Heart left ventricle (tissue), 16 donors: ENCODE measurements around the gene SLC25A4. TPM values are rescaled to one million over a fixed set of nuclear protein-coding genes. Genes with fewer than 3 reads are reported as not detected.

ENCODE experiments used
- ATAC-seq, 4 donors: fragments of 200-7000 bp; cut with Tn5 transposase; one replicate each; pipeline ENCODE4 v1.9.1; 2020 to 2022; ENCODE audit warnings: moderate library complexity in 4 of 4, mild to moderate bottlenecking in 3 of 4, moderate number of reproducible peaks in 1 of 4
- DNase-seq, 5 donors: peaks; one replicate each; pipeline ENCODE4 v3.0.0-alpha.2; 2020
- H3K27ac ChIP-seq, 12 donors: fragments of 200-600 bp; sonication (generic) in 4 of 12; one replicate each; pipeline versions ENCODE4 v1.5.0 to v1.8.0; 2016 to 2022; ENCODE audit warnings: mild to moderate bottlenecking in 2 of 12
- H3K27me3 ChIP-seq, 9 donors: fragments of 200-600 bp; sonication (generic) in 2 of 9; one replicate each; pipeline versions ENCODE4 v1.5.1 to v1.8.0; 2016 to 2022; ENCODE audit warnings: mild to moderate bottlenecking in 3 of 9
- H3K36me3 ChIP-seq, 9 donors: fragments of 200-600 bp; sonication (generic) in 2 of 9; one replicate each; pipeline versions ENCODE4 v1.5.0 to v1.8.0; 2018 to 2022; ENCODE audit warnings: mild to moderate bottlenecking in 2 of 9
- H3K4me1 ChIP-seq, 12 donors: fragments of 200-600 bp; sonication (generic) in 4 of 12; one replicate each; pipeline versions ENCODE4 v1.5.0 to v1.8.0; 2016 to 2022; ENCODE audit warnings: mild to moderate bottlenecking in 3 of 12
- H3K4me3 ChIP-seq, 12 donors: fragments of 200-600 bp; sonication (generic) in 4 of 12; one replicate each; pipeline versions ENCODE4 v1.5.0 to v1.8.0; 2017 to 2022; ENCODE audit warnings: mild to moderate bottlenecking in 9 of 12, moderate library complexity in 4 of 12
- H3K9me3 ChIP-seq, 12 donors: fragments of 200-600 bp; sonication (generic) in 4 of 12; one replicate each; pipeline versions ENCODE4 v1.5.0 to v1.8.0; 2016 to 2022; ENCODE audit warnings: mild to moderate bottlenecking in 1 of 12
- POLR2A ChIP-seq, 2 donors: fragments of 450-650 bp; IDR thresholded peaks; one replicate each; pipeline ENCODE4 v1.6.1; 2017; ENCODE audit warnings: antibody characterized with exemption in 2 of 2, mild to moderate bottlenecking in 2 of 2, moderate library complexity in 2 of 2
- WGBS, 4 donors: extraction: QIAGEN DNeasy Blood & Tissue Kit in 2 of 4; methylation state at CpG; one replicate each; pipeline versions ENCODE4 v1.1.5 to v1.1.7; 2013 to 2018; 5-methylcytosine and 5-hydroxymethylcytosine counted together
- intact Hi-C, 10 donors: fragments of 100-400 bp; cut with DNase I; formaldehyde crosslinking; loops; one replicate each; pipeline versions ENCODE4 v1.11.1 to v1.14.2; 2022
- polyA plus RNA-seq, 2 donors: library from polyadenylated mRNA; stranded (reverse); fragments of 200-250 nt; gene quantifications; one replicate each; pipeline ENCODE4 v1.2.3, GENCODE V29; 2013
- total RNA-seq, 9 donors: library from RNA; depleted of rRNA in 2 of 9; stranded (reverse); fragments of >200 nt in 2 of 9; fragmentation: NEBNext Ultra II Directional in 3 of 9; extraction: Animal tissue kit (Norgen Biotek cat#: 25700) in 3 of 9; gene quantifications; one replicate each; pipeline versions ENCODE4 v1.1.0 to v1.2.4, GENCODE V29; 2016 to 2023
- TF ChIP-seq, protein P1 (sequence below), 12 donors: fragments of 200-600 bp; sonication (generic) in 4 of 12; IDR thresholded peaks; one replicate each; pipeline versions ENCODE4 v1.5.0 to v1.8.0; 2018 to 2022; ENCODE audit warnings: antibody characterized with exemption in 12 of 12, mild to moderate bottlenecking in 5 of 12
- donor health status: ischemic (EF 13 %, LVEDD 7.1; RV severe dilation, severe dysfunction).
- donor health status: healthy with polysubstance abuse.
- donor health status: DM: no; HTN: yes; CAD: no.
- donor health status: DM: no; HTN: no; CAD: no.
- donor health status: ischemic (EF 25% LVEDD 6.9; RV normal size, moderate dysfunction).
- donor health status: ischemic (EF 25% LVEDD 5.7; RV mildly dilated, moderate dysfunction).
- donor health status: healthy.
- donor health status: DM: yes; HTN: yes; CAD: no.
- donor health status: ischemic (EF 35%, LVEDD 5.7; RV mildly dilated, moderate dysfunction).
- donor health status: nonischemic (EF 11% LVEDD 7.7; RV severe dilation, severe dysfunction).
- donor health status: DM: yes; HTN: yes; CAD: no.
- donor health status: PGD.
- donor health status: ischemic (EF 29% LVEDD 5.4; RV normal size, mild dysfunction).
- donor health status: nonischemic (EF 23%, LVEDD 6.1; RV moderate dilation, normal function).

The SLC25A4 gene
- total and polyA plus RNA-seq, 11 donors = 878 to 2,214 (median 1,482) TPM

DNA sequence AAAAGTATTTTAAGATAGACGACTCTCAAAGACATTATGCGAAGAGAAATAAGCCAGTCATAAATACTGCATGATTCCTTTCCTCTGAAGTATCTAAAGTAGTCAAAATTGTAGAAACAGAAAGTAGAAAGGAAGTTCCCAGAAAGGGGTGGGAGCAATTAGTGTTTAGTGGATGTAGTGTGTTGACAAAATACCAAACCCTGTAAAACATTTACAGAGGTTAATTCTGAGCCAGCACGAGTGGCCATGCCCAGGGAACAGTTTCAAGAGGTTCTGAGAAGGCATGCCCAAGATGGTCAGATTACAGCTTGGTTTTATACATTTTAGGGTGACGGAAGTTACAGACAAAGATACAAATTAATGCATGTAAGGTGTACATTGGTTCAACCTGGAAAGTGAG, 34.4 kb upstream of the SLC25A4 start:
- TF ChIP-seq, protein P1, sequence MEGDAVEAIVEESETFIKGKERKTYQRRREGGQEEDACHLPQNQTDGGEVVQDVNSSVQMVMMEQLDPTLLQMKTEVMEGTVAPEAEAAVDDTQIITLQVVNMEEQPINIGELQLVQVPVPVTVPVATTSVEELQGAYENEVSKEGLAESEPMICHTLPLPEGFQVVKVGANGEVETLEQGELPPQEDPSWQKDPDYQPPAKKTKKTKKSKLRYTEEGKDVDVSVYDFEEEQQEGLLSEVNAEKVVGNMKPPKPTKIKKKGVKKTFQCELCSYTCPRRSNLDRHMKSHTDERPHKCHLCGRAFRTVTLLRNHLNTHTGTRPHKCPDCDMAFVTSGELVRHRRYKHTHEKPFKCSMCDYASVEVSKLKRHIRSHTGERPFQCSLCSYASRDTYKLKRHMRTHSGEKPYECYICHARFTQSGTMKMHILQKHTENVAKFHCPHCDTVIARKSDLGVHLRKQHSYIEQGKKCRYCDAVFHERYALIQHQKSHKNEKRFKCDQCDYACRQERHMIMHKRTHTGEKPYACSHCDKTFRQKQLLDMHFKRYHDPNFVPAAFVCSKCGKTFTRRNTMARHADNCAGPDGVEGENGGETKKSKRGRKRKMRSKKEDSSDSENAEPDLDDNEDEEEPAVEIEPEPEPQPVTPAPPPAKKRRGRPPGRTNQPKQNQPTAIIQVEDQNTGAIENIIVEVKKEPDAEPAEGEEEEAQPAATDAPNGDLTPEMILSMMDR (IDR thresholded peaks at IDR 0.05) = no peak
- no peak for TF ChIP-seq POLR2A (IDR thresholded peaks at IDR 0.05)
- H3K4me3 ChIP-seq = no peak overlapping the region
- no peaks in the 10 kb centered on the region for H3K36me3 ChIP-seq
- H3K4me1 ChIP-seq = peaks cover 5 to 28% (median 23%) of the 10 kb centered on the region in 12 donors
- H3K9me3 ChIP-seq = no peaks in the 10 kb centered on the region
- H3K27me3 ChIP-seq = no peaks in the 10 kb centered on the region
- WGBS, 4 donors = 61 to 68% (median 67%) methylated on average over 4 of the region's 4 CpGs
- H3K27ac ChIP-seq = peak overlapping the region in 1 of 12 donors; percentile 25
- intact Hi-C loops = no loop called here
- DNase-seq (no peak), ATAC-seq (no peak)

DNA sequence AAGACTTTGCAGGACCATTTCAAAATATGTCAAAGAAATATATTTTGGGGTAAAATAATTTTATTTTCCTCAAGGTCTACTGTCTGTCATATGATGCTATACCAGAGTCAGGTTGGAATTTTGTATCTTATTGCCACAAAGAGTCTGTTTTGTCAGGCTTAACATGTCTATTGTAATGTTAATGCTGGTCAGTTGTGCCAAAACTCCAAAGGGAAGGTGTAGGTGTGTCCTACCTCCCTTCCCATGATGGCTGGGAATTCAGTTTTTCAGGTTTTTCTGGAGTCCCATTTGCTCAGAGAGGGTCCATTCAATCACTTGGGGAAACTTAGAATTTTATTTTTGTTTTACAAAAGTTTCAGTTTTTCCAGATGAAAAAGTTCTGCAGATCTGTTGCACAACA, 33.3 kb upstream of the SLC25A4 start:
- Histone ChIP-seq H3K27me3 (no peaks in the 10 kb centered on the region), H3K36me3 (no peaks in the 10 kb centered on the region), H3K4me1 (peaks cover 5 to 34% (median 24%) of the 10 kb centered on the region in 12 donors), H3K27ac (no peak overlapping the region), H3K9me3 (no peaks in the 10 kb centered on the region), H3K4me3 (no peak overlapping the region)
- TF ChIP-seq, protein P1 (IDR thresholded peaks at IDR 0.05) = no peak
- TF ChIP-seq POLR2A (IDR thresholded peaks at IDR 0.05) = no peak
- DNase-seq (no peak), ATAC-seq (no peak)
- intact Hi-C loops = no loop called here

DNA sequence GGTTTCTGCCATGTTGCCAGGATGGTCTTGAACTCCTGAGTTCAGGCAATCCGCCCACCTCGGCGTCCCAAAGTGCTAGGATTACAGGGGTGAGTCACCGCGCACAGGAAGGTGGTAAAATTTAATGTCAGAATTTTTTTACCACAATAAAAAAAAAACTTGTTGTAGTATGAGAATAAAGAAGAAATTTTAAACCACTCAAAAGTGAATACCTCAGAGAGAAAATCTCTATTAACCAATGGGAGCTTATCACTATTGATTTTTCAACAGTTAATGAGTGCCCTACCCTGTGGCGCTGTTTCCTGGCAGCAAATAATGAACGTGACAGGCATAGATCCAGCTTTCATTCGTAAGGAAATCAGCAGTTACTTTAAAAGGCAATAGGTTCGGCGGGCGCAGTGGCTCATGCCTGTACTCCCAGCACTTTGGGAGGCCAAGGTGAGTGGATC, 32.7 kb upstream of the SLC25A4 start:
- WGBS, 4 donors = 71 to 78% (median 74%) methylated on average over 11 of the region's 11 CpGs
- no peaks in the 10 kb centered on the region for H3K9me3 ChIP-seq
- no peaks in the 10 kb centered on the region for H3K27me3 ChIP-seq
- no peaks in the 10 kb centered on the region for H3K36me3 ChIP-seq
- no peak for ATAC-seq
- no peak overlapping the region for H3K4me3 ChIP-seq
- intact Hi-C loops = no loop called here
- no peak for TF ChIP-seq POLR2A (IDR thresholded peaks at IDR 0.05)
- TF ChIP-seq, protein P1 (IDR thresholded peaks at IDR 0.05) = no peak
- DNase-seq = no peak
- peaks cover 5 to 38% (median 24%) of the 10 kb centered on the region in 12 donors for H3K4me1 ChIP-seq
- H3K27ac ChIP-seq = peak overlapping the region in 2 of 12 donors; percentile 84 to 94

DNA sequence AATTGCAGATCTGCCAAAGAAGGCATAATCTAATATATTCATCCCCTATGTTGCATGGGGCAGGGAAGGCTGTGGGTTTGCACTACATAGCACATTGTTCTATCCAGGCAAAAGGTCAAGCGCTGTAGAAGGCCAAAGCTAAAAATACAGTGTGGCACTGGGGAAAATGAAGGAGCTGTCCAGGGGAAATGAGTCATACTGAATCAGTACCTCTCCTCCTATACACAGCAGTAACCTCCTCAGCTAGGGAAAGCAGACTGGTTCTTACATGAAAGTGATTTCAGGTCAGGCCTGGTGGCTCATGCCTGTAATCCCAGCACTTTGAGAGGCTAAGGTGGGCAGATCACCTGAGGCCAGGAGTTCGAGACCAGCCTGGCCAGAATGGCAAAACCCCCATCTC, 31.0 kb upstream of the SLC25A4 start:
- Histone ChIP-seq H3K27ac (peak overlapping the region; percentile 58 to 94 (median 82)), H3K9me3 (no peaks in the 10 kb centered on the region), H3K4me1 (peaks cover 5 to 46% (median 31%) of the 10 kb centered on the region in 12 donors), H3K36me3 (no peaks in the 10 kb centered on the region), H3K4me3 (no peak overlapping the region), H3K27me3 (no peaks in the 10 kb centered on the region)
- WGBS, 4 donors = 27 to 44% (median 36%) methylated on average over 2 of the region's 2 CpGs
- ATAC-seq = peak; percentile 94 to 96 (median 96)
- intact Hi-C loops = no loop called here
- peak in 4 of 5 donors; percentile 57 to 72 (median 64) for DNase-seq
- TF ChIP-seq POLR2A (IDR thresholded peaks at IDR 0.05) = no peak
- TF ChIP-seq, protein P1 (IDR thresholded peaks at IDR 0.05) = no peak
